ENCODE data around the gene ZBTB7C.

ZBTB7C gene

DNA sequence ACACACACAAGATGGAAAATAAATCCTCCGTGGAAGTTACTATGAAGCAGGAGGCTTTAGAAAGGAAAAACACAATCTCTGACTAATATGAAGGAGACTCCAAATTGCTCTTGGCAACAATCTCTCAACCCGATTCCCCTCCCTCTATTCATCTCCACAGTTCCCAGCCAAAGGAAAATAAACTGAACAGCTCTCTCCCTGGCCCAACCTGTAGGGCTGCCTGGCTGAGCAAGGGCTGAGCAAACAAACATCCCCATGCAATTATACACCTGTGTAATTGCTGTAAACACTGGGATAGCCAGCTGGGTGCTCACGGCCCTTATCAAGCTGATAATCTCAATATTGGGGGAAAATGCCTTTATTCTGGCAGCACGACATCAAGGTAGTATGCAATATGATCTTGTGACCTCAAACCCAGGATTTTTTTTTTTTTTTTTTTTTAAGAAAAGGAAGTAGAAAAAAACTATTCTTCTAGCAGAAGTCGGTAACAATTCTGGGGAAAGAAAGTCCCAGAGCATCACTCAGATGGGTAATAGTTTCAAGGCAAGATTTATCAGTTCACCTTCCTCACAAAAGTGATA is 275.4 kb downstream of the ZBTB7C start:
- Histone ChIP-seq H3K4me3 (ENCODE audit: low read depth, low read length) (no peak overlapping the region), H3K27me3 (ENCODE audit: control insufficient read depth, insufficient read depth, low read length) (peaks cover 58% of the 10 kb centered on the region), H3K9me3 (ENCODE audit: control insufficient read depth, insufficient read depth, low read depth, low read length) (no peaks in the 10 kb centered on the region), H3K36me3 (ENCODE audit: control insufficient read depth, insufficient read depth, low read length) (no peaks in the 10 kb centered on the region), H3K9ac (ENCODE audit: low read length) (no peak overlapping the region), H3K4me1 (ENCODE audit: control insufficient read depth, insufficient read depth, low read length) (peaks cover 9% of the 10 kb centered on the region; the same call in 1 of the 2 replicates), H3K27ac (ENCODE audit: low read depth, low read length) (no peak overlapping the region)

DNA sequence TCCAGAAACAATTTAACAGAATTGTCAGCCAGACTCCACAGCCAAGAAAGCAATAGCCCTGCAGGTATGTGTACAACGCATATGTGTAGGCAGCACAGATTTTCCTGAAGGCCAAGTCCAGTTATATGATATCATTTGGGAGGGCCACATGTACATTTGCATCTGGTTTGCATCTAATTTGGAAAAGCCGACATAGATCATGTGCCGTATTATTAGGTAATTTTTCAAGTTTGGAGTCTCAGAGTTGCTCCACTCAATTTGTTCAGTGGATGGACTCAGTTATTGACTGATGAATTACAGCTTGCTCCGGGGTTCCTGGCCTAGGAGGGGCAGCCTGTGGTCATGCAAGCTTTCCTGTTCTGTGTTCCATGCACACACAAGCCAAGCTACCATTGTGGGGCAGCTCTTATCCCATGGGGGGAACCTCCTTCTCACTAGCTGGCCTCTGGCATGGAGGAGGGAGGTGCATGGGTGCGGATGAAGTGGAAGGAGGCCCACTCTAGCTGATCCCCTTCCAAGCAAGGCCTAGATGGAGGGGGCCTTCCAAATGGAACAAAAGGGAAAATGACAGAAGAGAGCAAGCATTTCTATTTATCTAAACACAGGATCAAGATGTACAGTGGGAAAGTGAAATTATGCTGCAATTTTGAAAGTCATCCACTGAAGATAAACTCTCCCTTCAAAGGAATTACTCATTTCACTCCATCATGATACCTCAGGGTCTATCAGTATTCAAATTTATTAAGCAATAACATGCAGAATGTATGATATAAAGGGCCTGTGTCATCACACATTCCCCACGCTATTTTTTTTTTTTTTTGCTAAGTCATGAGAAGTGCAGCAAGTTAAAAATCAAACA is 276.2 kb downstream of the ZBTB7C start:
- Histone ChIP-seq H3K36me3 (ENCODE audit: control insufficient read depth, insufficient read depth, low read length) (no peaks in the 10 kb centered on the region), H3K27me3 (ENCODE audit: control insufficient read depth, insufficient read depth, low read length) (peaks cover 51% of the 10 kb centered on the region), H3K4me1 (ENCODE audit: control insufficient read depth, insufficient read depth, low read length) (peaks cover 9% of the 10 kb centered on the region; the same call in 1 of the 2 replicates), H3K9me3 (ENCODE audit: control insufficient read depth, insufficient read depth, low read depth, low read length) (no peaks in the 10 kb centered on the region), H3K9ac (ENCODE audit: low read length) (no peak overlapping the region), H3K4me3 (ENCODE audit: low read depth, low read length) (no peak overlapping the region), H3K27ac (ENCODE audit: low read depth, low read length) (no peak overlapping the region)

DNA sequence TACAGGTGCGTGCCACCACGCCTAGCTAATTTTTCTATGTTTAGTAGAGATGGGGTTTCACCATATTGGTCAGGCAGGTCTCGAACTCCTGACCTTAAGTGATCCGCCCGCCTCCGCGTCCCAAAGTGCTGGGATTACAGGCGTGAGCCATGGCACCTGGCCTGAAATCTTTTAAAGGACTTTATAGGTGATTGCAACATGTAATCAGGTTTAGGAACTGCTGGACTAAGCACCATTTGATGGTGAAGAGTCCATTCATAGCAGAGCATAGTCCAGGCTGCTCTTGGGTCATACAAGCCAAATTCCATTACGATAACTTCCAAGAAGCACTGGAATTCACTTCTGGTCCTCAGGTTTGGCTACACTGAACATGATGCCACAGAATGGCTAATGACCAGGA is 278.1 kb downstream of the ZBTB7C start:
- Histone ChIP-seq H3K9me3 (ENCODE audit: control insufficient read depth, insufficient read depth, low read depth, low read length) (no peaks in the 10 kb centered on the region), H3K36me3 (ENCODE audit: control insufficient read depth, insufficient read depth, low read length) (no peaks in the 10 kb centered on the region), H3K9ac (ENCODE audit: low read length) (no peak overlapping the region), H3K4me3 (ENCODE audit: low read depth, low read length) (no peak overlapping the region), H3K27me3 (ENCODE audit: control insufficient read depth, insufficient read depth, low read length) (peaks cover 31% of the 10 kb centered on the region), H3K27ac (ENCODE audit: low read depth, low read length) (no peak overlapping the region), H3K4me1 (ENCODE audit: control insufficient read depth, insufficient read depth, low read length) (peaks cover 12% of the 10 kb centered on the region)

DNA sequence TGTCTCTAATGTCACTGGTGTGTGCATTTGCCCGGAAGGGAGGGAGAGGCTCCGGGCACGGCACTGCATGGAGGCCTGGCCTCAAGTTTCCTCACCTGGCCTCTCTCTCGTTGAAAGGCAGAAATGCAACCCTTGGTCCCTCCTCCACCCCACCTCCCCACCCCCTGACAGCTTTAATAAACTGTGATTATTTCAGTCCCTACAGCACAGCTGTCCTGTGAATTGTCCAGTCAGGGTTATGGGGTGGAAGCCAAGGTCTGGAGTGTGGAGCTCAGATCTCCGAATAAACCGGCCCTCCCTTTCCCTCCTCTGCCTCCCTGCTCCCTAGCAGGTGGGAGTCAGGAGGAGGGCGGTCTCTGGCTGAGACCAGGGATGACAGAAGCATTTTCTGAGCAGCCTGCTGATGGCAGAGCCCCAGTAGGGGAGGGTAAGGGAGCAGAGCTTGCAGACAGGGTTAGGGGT is 279.5 kb downstream of the ZBTB7C start:
- Histone ChIP-seq H3K9ac (ENCODE audit: low read length) (no peak overlapping the region), H3K4me1 (ENCODE audit: control insufficient read depth, insufficient read depth, low read length) (peaks cover 12% of the 10 kb centered on the region), H3K36me3 (ENCODE audit: control insufficient read depth, insufficient read depth, low read length) (no peaks in the 10 kb centered on the region), H3K27me3 (ENCODE audit: control insufficient read depth, insufficient read depth, low read length) (peaks cover 17% of the 10 kb centered on the region), H3K9me3 (ENCODE audit: control insufficient read depth, insufficient read depth, low read depth, low read length) (no peaks in the 10 kb centered on the region), H3K27ac (ENCODE audit: low read depth, low read length) (no peak overlapping the region), H3K4me3 (ENCODE audit: low read depth, low read length) (no peak overlapping the region)

DNA sequence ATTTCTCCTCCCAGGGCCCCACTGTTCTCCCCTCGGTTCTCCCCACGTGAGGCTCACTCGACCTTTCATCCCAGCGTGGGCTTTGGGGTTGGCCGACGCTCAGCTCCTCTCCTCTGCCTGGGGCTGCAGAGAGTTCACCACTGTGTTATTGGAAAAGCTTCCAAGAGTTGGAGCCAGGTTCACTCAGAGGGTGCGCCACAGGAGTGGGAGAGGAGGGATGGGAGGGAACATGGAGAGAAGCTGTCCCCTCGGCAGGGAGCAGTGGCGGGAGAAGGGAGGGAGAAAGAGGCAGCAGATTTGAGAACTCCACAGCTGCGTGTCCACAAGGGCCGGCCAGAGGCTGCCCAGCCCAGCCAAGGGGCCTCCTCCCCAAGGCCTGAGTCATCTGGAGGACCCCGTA is 281.6 kb downstream of the ZBTB7C start:
- Histone ChIP-seq H3K9me3 (ENCODE audit: control insufficient read depth, insufficient read depth, low read depth, low read length) (no peaks in the 10 kb centered on the region), H3K27me3 (ENCODE audit: control insufficient read depth, insufficient read depth, low read length) (no peaks in the 10 kb centered on the region), H3K4me3 (ENCODE audit: low read depth, low read length) (no peak overlapping the region), H3K36me3 (ENCODE audit: control insufficient read depth, insufficient read depth, low read length) (no peaks in the 10 kb centered on the region), H3K27ac (ENCODE audit: low read depth, low read length) (no peak overlapping the region), H3K9ac (ENCODE audit: low read length) (no peak overlapping the region), H3K4me1 (ENCODE audit: control insufficient read depth, insufficient read depth, low read length) (peaks cover 23% of the 10 kb centered on the region)

DNA sequence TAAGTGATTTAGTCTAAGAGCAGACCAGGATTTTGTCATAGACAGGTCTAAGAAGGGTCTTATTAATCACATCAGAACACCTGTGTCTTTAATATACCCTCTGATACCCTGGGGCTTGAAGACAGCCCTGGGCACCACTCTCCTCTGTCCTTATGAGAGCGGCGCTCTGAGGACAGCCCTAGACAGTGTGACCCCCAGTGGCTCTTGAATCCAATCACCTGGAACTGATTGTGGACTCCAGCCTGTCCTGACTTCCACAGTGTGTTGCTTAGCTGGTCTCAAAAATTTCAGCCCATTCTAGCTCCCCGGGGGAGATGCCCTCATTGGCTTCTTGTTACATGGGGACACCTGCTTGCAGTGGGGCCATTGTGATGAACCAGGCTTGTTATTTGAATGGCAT is 282.9 kb downstream of the ZBTB7C start:
- no peaks in the 10 kb centered on the region for H3K9me3 ChIP-seq (ENCODE audit: control insufficient read depth, insufficient read depth, low read depth, low read length)
- no peak overlapping the region for H3K9ac ChIP-seq (ENCODE audit: low read length)
- no peaks in the 10 kb centered on the region for H3K36me3 ChIP-seq (ENCODE audit: control insufficient read depth, insufficient read depth, low read length)
- no peaks in the 10 kb centered on the region for H3K27me3 ChIP-seq (ENCODE audit: control insufficient read depth, insufficient read depth, low read length)
- peaks cover 23% of the 10 kb centered on the region for H3K4me1 ChIP-seq (ENCODE audit: control insufficient read depth, insufficient read depth, low read length)
- H3K27ac ChIP-seq (ENCODE audit: low read depth, low read length) = no peak overlapping the region
- H3K4me3 ChIP-seq (ENCODE audit: low read depth, low read length) = no peak overlapping the region

DNA sequence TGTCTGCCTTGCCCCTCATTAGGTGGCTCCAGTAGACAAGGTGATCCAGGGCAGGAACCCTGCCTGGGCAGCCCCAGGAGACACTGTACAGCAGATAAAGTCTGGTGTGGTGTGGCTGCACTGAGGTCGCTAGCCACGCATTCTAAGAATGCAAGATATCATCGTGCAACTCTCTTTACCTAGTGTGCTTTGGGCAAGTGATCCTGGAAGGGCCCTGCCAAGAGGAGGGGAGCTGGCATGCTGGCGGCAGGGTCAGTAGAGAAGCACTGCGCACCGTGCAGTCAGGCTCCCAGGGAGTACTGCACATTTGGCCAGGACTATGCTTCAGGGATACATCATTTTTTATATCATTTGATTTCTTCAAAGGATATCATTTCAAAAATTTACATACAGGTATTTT is 283.5 kb downstream of the ZBTB7C start:
- Histone ChIP-seq H3K27ac (ENCODE audit: low read depth, low read length) (no peak overlapping the region), H3K4me1 (ENCODE audit: control insufficient read depth, insufficient read depth, low read length) (peaks cover 23% of the 10 kb centered on the region), H3K9me3 (ENCODE audit: control insufficient read depth, insufficient read depth, low read depth, low read length) (no peaks in the 10 kb centered on the region), H3K9ac (ENCODE audit: low read length) (no peak overlapping the region), H3K36me3 (ENCODE audit: control insufficient read depth, insufficient read depth, low read length) (no peaks in the 10 kb centered on the region), H3K27me3 (ENCODE audit: control insufficient read depth, insufficient read depth, low read length) (no peaks in the 10 kb centered on the region), H3K4me3 (ENCODE audit: low read depth, low read length) (no peak overlapping the region)

DNA sequence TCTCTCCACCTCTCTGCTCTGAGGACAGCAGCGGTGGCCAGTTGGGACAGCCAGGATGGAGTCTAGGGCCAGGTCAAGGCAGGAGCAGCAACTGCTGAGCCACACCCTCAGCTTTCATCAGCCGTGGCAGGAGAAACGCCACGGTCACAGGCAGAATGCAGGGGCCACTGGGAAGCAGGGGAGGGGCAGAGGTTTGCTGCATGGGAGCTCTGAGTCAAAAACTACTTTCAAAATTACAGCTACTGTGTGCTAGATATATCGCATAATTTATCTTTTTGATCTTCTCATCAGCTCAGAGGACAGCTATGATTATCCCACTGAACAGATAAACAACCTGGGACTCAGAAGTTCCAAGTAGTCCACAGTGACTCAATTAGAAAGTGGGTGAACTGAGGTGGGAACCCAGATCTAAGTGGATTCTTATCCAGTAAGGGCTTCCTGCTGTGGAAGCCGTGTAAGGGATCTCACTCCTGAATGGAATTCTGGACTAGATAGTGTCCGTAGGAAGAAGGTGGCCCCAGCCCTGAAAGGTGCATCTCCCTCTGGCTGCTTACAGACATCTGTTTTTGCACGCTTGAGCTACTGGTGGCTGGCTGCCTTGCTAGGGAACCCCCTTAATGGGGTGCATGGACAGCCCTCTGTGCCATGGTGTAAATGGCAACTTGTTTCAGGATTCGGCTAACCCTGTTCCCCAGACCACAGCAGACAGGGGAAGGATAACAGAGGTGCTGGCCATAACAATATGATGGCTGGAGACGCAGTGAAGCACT is 284.1 kb downstream of the ZBTB7C start:
- Histone ChIP-seq H3K9me3 (ENCODE audit: control insufficient read depth, insufficient read depth, low read depth, low read length) (no peaks in the 10 kb centered on the region), H3K9ac (ENCODE audit: low read length) (no peak overlapping the region), H3K27ac (ENCODE audit: low read depth, low read length) (no peak overlapping the region), H3K36me3 (ENCODE audit: control insufficient read depth, insufficient read depth, low read length) (no peaks in the 10 kb centered on the region), H3K4me1 (ENCODE audit: control insufficient read depth, insufficient read depth, low read length) (peaks cover 22% of the 10 kb centered on the region), H3K27me3 (ENCODE audit: control insufficient read depth, insufficient read depth, low read length) (no peaks in the 10 kb centered on the region), H3K4me3 (ENCODE audit: low read depth, low read length) (no peak overlapping the region)

DNA sequence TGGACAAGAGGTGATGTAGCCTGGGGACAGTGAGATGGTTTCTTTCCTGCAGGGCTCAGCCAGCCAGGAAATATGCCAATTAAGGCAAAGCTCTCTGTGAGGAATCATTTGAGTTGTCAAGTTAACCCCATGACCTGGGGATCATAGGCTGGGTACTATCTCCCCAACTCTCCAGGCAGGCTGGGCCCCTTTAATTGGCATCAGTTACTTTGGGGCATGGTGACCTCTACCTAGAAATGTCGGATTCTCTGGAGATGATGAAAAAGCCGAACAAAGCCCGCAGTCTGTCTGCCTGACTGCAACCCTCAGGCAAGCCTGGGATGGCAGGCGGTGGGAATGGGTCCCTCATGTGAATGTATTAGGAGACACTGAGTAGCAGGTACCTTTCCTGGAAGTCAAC is 285.2 kb downstream of the ZBTB7C start:
- no peak overlapping the region for H3K9ac ChIP-seq (ENCODE audit: low read length)
- H3K9me3 ChIP-seq (ENCODE audit: control insufficient read depth, insufficient read depth, low read depth, low read length) = no peaks in the 10 kb centered on the region
- no peaks in the 10 kb centered on the region for H3K36me3 ChIP-seq (ENCODE audit: control insufficient read depth, insufficient read depth, low read length)
- H3K27ac ChIP-seq (ENCODE audit: low read depth, low read length) = no peak overlapping the region
- no peak overlapping the region for H3K4me3 ChIP-seq (ENCODE audit: low read depth, low read length)
- H3K27me3 ChIP-seq (ENCODE audit: control insufficient read depth, insufficient read depth, low read length) = no peaks in the 10 kb centered on the region
- H3K4me1 ChIP-seq (ENCODE audit: control insufficient read depth, insufficient read depth, low read length) = peaks cover 17% of the 10 kb centered on the region; the same call in 1 of the 2 replicates

DNA sequence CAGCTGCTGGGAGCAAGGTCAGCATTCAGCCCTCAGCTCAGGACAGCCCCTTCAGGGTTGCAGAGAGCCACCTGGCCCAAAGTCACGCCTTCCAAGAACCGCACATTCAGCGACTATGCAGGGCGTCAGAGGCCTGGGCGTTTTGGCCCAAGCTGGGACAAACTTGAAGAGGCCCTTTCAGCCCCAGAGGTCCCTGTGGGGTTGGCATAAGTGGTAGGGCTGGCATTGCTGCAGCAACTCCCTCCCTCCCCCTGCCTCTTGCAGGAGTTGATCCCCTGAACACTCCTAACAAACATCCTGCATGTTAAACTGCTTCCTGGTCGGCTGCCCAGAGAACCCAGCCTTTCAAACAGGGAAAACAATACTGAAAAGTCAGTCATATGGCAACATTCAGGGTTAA is 285.9 kb downstream of the ZBTB7C start:
- peaks cover 17% of the 10 kb centered on the region; the same call in 1 of the 2 replicates for H3K4me1 ChIP-seq (ENCODE audit: control insufficient read depth, insufficient read depth, low read length)
- no peaks in the 10 kb centered on the region for H3K36me3 ChIP-seq (ENCODE audit: control insufficient read depth, insufficient read depth, low read length)
- H3K9ac ChIP-seq (ENCODE audit: low read length) = no peak overlapping the region
- no peak overlapping the region for H3K4me3 ChIP-seq (ENCODE audit: low read depth, low read length)
- no peaks in the 10 kb centered on the region for H3K9me3 ChIP-seq (ENCODE audit: control insufficient read depth, insufficient read depth, low read depth, low read length)
- no peak overlapping the region for H3K27ac ChIP-seq (ENCODE audit: low read depth, low read length)
- H3K27me3 ChIP-seq (ENCODE audit: control insufficient read depth, insufficient read depth, low read length) = no peaks in the 10 kb centered on the region

DNA sequence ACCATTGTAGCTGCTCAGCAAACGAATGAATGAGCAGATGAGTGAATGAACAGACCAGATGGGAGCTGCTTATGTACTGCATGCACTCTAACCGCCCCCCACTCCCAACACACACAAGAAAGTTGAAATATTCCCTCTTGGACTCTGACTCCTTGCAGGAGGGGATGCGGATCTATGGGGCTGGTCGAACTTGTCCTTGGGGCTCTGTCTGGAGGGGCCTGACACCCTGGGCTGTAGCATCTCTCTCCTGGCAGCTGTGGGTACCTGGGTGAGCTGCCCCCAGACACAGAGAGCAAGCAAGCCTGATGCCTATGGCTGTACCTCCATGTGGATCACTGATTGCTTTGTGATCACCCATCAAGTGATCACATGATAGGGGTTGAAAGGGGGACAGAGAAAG is 286.4 kb downstream of the ZBTB7C start:
- Histone ChIP-seq H3K4me1 (ENCODE audit: control insufficient read depth, insufficient read depth, low read length) (peaks cover 17% of the 10 kb centered on the region; the same call in 1 of the 2 replicates), H3K27me3 (ENCODE audit: control insufficient read depth, insufficient read depth, low read length) (no peaks in the 10 kb centered on the region), H3K36me3 (ENCODE audit: control insufficient read depth, insufficient read depth, low read length) (no peaks in the 10 kb centered on the region), H3K9ac (ENCODE audit: low read length) (no peak overlapping the region), H3K9me3 (ENCODE audit: control insufficient read depth, insufficient read depth, low read depth, low read length) (no peaks in the 10 kb centered on the region), H3K4me3 (ENCODE audit: low read depth, low read length) (no peak overlapping the region), H3K27ac (ENCODE audit: low read depth, low read length) (no peak overlapping the region)
